PC-3 (cell line): ENCODE data around the gene LRRFIP1.

Experiments used
- CTCF ChIP-seq: fragments of 300-600 bp; sonication (generic); conservative IDR thresholded peaks from 2 replicates; pipeline ENCODE4 v1.5.1; 2017; ENCODE audit warnings: antibody characterized with exemption, low read depth, mild to moderate bottlenecking, low read length
- EZH2phosphoT487 ChIP-seq: fragments of 300-600 bp; sonication (generic); IDR thresholded peaks from 2 replicates; pipeline ENCODE4 v1.6.1; 2018; ENCODE audit warnings: mild to moderate bottlenecking, antibody characterized with exemption, low read length, borderline replicate concordance

GRCh38 chr2:237695201-237695780 is 67.9 kb downstream of the LRRFIP1 start:
- no peak for TF ChIP-seq CTCF
- TF ChIP-seq EZH2phosphoT487, result no peak
